G401.6 (cell line): ENCODE data around the gene DENND4C.
"Not testable (repeated sequence)": the region's sequence is repeated elsewhere in the genome, so short reads cannot be mapped to it uniquely, and the experiment has no call there.

Source experiments
- FAIRE-seq: peaks from 2 replicates; lab custom pipeline; 2012; peaks lifted over from hg19 to GRCh38; lab: Jason Lieb, UNC

The DENND4C gene

DNA sequence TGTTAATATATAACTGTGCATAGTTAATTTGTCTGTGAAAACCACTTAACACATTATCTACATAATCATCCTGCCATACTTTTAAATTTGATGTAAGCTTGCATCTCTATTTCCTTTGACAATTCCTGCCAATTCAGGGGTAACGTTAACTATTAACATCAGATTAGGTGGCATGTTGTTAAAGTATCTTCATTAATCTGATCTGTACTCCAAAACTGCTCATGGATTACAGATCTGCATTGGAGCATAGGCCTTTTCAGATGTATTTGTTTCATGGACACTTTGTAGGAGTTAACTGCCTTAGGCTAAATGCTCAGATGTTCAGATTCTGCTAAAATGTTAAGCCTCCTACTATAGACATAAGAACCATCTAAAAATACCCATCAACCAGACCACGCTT is 146.4 kb downstream of the DENND4C start:
- no peak for FAIRE-seq

GRCh38 chr9:19378164-19378563 is 147.7 kb downstream of the DENND4C start:
- FAIRE-seq, result no peak

DNA sequence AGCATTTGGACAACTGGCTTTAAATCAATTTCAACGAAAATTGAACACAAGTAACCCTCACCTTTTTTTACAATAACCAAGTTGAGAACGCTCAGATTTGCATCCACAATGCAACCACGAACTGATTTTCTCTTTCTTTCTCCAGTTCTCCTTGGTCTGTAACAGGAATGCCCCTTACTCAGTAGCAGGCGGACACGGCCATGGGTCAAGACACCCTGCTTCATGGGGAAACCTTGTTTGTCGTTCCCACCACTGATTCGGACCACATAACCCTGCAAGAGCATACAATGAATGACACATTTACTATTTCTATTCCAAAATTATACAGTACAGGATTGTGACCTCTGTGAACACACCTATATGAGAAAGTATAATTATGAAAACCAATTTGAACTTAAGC is 148.2 kb downstream of the DENND4C start:
- no peak for FAIRE-seq

DNA sequence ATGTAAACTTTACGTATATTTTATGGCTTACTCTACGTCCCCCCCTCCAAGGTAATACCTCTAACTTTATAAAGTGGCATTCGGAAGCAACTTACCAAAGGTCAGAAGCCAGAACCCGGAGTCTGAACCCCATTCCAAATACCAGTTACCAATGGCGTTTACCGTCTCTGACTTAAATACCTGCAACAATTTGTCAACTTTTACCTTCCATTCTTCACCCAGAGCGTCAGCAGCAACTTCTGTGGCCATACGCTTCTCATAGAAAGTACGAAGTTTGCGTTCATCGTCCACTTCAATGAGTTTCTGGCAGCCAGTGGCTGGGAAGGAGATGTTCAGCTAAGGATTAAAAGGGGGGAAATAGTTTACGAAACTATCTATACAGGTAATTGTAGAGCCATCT is 148.8 kb downstream of the DENND4C start:
- FAIRE-seq, result no peak

GRCh38 chr9:19379697-19380046 is 149.2 kb downstream of the DENND4C start:
- no peak for FAIRE-seq

DNA sequence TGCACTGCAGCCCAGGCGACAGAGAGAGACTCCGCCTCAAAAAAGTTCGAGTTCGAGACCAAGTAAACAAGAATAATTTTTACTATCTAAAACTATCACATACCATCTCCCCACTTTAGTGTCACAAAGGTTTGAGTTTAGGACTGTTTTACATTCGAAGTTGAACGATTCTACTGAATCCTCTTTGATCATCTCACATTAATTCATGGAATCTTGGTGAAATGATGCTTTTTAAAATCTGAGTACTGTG is 150.3 kb downstream of the DENND4C start:
- FAIRE-seq, result no peak

GRCh38 chr9:19381656-19382055 is 151.2 kb downstream of the DENND4C start:
- no peak for FAIRE-seq

DNA sequence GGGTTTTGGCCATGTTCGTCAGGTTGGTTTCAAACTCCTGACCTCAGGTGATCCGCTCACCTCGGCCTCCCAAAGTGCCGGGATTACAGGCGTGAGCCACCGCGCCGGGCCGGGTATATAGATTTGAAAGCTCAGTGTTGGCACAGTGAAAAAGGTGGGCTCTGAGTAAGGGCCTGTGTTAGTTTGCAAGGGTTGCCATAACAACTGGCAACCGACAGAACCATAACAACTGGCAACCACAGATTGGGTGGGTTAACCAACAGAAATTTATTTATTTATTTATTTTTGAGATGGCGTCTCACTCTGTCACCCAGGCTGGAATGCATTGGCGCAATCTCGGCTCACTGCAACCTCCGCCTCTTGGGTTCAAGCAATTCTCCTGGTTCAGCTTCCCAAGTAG is 154.7 kb downstream of the DENND4C start:
- not testable (repeated sequence) for FAIRE-seq

- no peak for FAIRE-seq
These were observed 155.5 kb downstream of the DENND4C start for GRCh38 chr9:19385786-19386501.

- FAIRE-seq, result no peak
These were observed 156.1 kb downstream of the DENND4C start for GRCh38 chr9:19386502-19387044.

- FAIRE-seq, result no peak
These were observed 156.8 kb downstream of the DENND4C start for GRCh38 chr9:19387317-19387716.

GRCh38 chr9:19389539-19389938 is 159.0 kb downstream of the DENND4C start:
- not testable (repeated sequence) for FAIRE-seq

GRCh38 chr9:19397845-19398244 is 167.4 kb downstream of the DENND4C start:
- no peak for FAIRE-seq

- not testable (repeated sequence) for FAIRE-seq
These were observed 172.7 kb downstream of the DENND4C start for GRCh38 chr9:19403231-19403630.

DNA sequence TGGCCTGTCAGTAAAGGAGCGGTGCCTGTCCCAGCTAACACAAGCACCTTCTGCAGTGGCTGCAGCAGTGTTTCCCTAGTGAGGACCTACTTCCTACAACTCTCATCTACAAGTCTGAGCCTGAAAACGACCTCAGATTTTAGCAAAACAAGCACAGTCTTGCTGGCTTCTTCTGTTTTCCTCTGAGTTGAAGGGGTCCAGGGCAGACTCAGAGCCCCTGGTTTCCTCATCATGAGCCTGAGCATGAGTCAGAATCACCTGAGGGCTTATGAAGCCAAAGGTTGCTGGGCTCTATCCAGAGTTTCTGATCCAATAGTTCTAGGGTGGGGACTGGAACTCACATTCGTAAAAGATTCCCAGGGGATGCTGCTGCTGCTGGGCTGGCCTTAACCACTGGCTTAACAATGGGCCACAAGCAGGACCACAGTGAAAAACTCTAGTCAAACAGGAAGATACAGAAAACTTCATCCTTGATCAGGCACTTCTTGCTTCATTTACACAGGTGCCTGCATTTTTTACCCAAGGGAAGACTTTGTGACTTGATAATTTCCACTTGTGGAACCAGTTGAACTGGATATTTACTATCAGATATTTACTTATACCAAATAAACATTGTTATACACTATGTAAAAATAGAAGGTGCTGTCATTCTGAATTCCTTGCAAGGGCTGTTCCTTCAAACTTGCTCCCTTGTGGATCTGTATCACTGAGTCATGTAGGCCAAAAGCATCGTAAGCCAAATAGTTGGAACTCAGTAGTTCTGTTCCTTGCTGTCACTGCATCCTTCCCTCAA is 174.0 kb downstream of the DENND4C start:
- FAIRE-seq, result no peak

GRCh38 chr9:19405771-19406170 is 175.3 kb downstream of the DENND4C start:
- no peak for FAIRE-seq

- FAIRE-seq, result no peak
These were observed 177.8 kb downstream of the DENND4C start for GRCh38 chr9:19408316-19408692.

- peak; percentile 78 for FAIRE-seq
These were observed 178.4 kb downstream of the DENND4C start, which contains the start of gene ACER2 for GRCh38 chr9:19408693-19409400. Gene ACER2, plus strand, starts transcription at chr9:19409009. Its CDS starts 76 bp downstream, at chr9:19409085.

GRCh38 chr9:19409401-19410194 is 179.1 kb downstream of the DENND4C start:
- FAIRE-seq, result no peak

GRCh38 chr9:19410195-19410503 is 179.7 kb downstream of the DENND4C start:
- no peak for FAIRE-seq

GRCh38 chr9:19410594-19410993 is 180.1 kb downstream of the DENND4C start:
- no peak for FAIRE-seq

DNA sequence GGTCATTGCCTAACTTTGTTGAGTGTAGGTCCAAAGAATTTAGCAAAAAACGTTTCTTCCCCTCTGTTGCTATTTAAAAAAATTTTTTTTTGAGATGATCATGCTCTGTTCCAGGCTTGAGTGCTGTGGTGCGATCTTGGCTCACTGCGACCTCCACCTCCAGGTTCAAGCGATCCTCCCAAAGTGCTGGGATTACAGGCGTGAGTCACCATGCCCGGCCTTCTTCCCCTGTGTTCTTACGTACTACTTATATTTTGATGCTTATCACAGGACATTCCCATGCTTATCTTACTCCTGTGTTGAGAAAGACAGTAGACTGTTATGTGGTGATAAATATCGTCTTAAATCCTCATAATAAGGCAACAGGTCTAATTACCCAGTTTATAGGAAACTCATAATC is 180.8 kb downstream of the DENND4C start:
- no peak for FAIRE-seq
